Activated T-helper 1 cell treated with anti-CD3 and anti-CD28 coated beads, Interleukin-2, amount 50 U/mL, for 16 hours (primary cell): Measurements from ENCODE around the gene BCL2L11.

ENCODE experiments used
- DNase-seq, 2 donors: peaks; one replicate each; pipeline ENCODE4 v3.0.0-alpha.2; 2020; ENCODE audit warnings: low read depth in 1 of 2, low spot score in 1 of 2

The BCL2L11 gene

GRCh38 chr2:111143107-111143842 is 22.6 kb downstream of the BCL2L11 start:
- DNase-seq = no peak

- DNase-seq = no peak
These were observed 23.1 kb downstream of the BCL2L11 start for GRCh38 chr2:111143843-111144198.

DNA sequence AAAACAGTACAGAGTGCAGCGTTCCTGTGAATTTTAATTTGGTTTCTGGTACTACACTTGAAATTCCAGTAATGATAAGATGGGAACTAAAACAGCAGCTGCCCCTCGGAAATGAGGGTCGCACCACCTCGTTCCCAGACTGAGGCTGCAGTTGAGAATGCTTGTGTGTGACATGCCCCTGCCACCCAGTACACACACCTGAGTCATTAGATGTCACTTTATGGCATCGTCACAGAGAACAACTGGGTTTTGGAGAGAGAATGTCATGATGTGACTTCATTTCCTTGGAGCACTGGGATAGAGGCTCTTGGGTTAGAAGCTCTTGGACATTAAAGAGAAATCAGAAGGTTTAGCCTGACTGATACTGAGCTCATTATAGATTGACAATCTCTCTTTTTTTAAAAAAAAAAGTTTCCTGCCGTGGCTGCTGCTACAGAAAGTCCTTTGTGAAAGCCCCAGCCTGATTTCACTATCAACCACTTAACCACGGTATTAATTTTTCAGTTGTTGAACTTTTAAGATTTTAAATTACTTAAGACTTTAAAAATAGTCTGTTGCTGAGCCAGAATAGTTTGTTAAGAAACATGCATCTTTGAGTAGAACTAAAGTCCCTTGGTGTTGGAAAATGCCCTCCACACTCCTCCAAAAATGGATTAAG is 24.5 kb downstream of the BCL2L11 start:
- DNase-seq = no peak

- no peak for DNase-seq
These were observed 25.2 kb downstream of the BCL2L11 start for GRCh38 chr2:111145951-111146350.

DNA sequence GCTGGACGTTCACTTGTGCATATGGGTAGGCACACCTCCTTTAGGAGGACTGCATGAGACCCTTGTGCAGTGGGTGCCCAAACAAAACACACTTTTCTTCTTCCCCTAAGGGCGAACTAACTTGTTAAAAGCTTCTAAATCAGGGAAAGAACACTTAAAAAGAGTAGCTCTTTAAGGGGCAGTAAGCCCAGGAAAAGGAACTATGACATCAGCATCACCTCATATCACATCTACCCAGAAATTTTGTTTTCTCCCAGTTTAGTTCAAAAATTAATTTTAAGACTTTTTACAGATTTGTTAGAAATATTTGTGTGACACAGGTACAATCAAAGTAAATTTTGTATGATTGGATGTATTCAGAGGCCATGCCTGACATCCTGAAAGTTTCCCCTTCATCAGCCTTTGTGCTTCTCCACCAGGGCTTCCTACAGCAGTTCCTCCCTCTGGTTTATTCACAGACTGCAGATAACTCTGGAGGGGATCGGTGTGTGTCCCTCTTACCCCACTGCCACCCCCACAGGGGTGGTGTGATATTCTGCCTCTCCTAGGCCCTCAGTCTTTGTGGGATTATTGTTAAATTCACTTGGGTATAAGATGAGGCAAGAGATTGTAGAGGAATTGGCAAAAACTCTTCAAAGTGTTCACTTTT is 27.6 kb downstream of the BCL2L11 start:
- DNase-seq = no peak

DNA sequence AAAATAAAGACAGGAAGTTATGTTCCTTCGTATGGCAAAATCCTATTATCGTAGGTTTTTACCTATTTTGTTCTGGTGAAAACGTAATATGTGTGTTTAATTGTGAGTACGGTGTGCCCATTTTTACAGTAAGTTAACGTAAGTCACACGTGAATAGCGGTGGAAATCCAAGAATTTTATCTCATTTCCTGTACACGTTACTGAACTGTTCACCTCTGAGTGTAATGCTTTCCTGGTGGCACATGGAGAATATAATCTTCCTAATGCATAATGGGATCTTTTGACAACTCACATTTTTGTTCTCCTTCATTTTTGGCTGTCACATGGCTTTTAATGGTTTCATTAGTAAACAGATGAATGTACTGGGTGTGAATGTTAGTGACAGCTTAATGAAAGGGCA is 28.2 kb downstream of the BCL2L11 start:
- DNase-seq = no peak

- no peak for DNase-seq
These were observed 29.3 kb downstream of the BCL2L11 start for GRCh38 chr2:111149882-111150455.

DNA sequence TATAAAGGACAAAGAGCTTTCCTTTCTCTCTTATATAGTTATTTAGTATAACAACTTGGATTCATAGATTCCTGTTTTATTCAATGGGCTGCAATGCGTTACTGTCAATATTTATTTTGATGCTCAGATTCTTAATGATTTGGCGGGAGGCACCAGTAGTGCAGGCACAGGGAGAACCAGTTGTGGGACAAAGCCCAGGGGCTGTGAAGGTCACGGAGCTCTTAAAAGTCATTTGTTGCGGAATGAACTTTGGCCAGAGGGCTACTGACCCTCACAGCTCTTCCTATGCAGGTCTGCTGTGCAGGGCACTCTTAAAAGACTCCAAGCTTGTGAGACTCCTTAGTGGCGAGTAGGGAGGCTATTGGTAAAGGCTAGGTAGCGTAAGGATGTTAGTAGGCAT is 34.0 kb downstream of the BCL2L11 start:
- DNase-seq = no peak

DNA sequence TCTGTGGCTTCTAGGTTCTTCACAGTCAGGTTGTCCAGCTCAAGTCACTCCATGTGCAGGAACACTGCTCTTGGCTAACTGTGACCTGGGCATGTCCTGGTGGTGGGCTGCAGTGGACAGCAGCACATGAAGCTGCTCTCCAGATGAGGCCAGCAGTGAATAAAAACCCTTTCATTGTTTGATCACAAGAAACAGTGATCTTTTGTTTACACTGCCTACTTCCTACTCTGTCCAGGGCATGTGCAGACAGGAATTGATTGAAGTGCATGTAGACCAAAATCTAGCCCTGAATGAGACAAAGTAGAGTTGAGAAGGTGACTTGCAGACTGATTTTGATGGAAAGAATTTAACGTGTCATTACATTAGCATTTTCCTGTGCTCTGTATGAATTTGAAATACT is 34.9 kb downstream of the BCL2L11 start:
- no peak for DNase-seq

DNA sequence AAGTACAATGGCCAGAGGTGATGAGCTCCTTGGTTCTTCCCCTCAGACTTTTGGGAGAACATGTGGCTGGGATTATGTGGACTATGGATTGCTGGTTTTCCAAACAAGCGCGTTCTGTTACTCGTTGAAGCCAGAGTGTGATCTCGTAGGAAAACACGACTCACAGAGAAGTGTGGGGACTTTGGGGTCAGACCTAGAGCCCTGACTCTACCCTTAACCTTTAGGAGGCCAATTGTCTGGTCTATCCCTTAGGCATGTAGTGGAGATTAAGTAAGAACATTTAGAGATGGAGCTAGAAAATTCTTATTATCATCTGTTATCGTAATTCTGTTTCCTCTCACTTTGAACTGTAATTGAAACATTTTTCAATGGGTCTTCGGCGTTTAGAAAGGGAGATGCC is 35.8 kb downstream of the BCL2L11 start:
- no peak for DNase-seq

GRCh38 chr2:111157071-111157661 is 36.5 kb downstream of the BCL2L11 start:
- no peak for DNase-seq

GRCh38 chr2:111157798-111158197 is 37.1 kb downstream of the BCL2L11 start:
- DNase-seq = no peak

GRCh38 chr2:111159641-111160040 is 38.9 kb downstream of the BCL2L11 start:
- no peak for DNase-seq

GRCh38 chr2:111160758-111161157 is 40.0 kb downstream of the BCL2L11 start:
- DNase-seq = no peak

DNA sequence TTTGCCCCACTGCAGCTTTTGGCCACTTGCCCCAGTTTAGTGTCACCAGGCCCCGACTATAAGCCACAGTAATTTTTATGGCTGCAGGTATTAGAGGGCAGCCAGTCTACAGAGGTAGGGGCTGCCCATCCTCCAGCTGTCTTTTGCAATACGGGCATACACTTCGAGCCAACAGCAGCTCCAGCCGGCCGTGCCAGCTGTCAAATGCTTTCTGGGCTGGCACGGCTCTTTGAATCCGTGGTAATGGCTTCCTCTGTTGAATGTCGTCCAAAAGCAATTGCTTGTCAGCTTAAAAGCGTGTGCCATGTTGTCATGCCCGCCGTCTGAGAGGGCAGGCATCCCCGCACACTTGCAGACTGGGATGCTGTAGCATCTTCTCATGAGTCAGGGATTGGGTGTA is 41.3 kb downstream of the BCL2L11 start:
- DNase-seq = no peak

GRCh38 chr2:111162718-111163331 is 42.1 kb downstream of the BCL2L11 start:
- DNase-seq = no peak

- DNase-seq = no peak
These were observed 43.4 kb downstream of the BCL2L11 start for GRCh38 chr2:111164078-111164477.

DNA sequence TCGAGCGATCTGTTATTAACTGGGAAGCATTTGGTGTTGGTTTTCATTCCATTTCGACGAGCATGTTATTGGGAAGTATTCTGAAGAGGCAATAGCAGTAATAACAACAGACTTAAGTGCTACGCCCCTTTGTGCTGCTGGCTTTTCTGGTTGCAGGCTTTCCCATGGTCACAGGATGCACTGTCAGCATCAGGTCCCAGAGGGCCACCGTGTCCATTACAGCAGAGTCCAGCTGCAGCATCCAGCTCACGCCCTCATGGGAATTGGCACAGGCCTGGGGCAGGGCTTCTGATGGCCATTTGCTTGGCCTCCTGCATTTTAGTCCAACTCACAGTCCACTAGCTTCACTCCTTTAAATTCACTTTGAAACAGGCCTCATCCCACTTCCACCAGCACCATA is 44.4 kb downstream of the BCL2L11 start:
- DNase-seq = no peak

DNA sequence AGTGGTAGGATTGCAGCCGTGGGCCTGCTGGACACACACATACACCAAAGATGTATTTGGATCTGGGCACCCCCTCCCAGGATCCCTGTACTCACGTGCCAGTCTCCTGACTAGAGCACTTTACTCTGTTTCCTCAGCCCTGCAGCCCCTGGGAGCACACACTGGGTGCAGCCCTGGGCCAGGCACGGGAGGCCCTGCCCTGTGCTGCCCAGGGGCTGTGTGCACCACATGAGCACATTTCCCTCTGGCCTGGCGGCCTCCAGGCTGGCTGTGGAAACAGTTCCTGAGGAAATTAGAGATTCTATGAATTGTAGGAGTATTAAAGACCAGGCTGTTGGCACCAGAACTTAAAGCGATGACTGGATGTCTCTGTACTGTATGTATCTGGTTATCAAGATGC is 45.4 kb downstream of the BCL2L11 start:
- no peak for DNase-seq

- no peak for DNase-seq
These were observed 46.6 kb downstream of the BCL2L11 start for GRCh38 chr2:111167076-111167862.

DNA sequence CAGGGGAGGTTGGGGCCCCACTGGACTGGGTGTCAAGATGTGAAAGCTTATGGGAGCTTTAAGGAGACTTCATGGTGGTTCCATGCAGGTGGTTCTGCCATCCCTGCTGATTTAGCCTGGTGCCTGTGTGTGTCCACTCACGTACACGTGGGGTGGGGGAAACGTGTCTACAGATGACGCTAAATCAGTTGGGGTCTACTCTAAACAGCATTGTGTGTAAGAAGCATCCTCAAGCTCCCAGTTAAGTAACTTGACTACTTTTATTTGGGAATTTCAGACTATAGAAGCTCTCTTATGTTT is 47.1 kb downstream of the BCL2L11 start:
- no peak for DNase-seq
